22Rv1 (cell line): Measurements from ENCODE around the gene PSMG3.

Experiments
- ZFX ChIP-seq: fragments of 450-650 bp; IDR thresholded peaks from 2 replicates; pipeline ENCODE4 v1.6.1; 2017; ENCODE audit warnings: antibody characterized with exemption, borderline replicate concordance
- TF ChIP-seq, protein P1 (sequence below): fragments of 450-650 bp; IDR thresholded peaks from 2 replicates; pipeline ENCODE4 v1.5.1; 2017; ENCODE audit warnings: mild to moderate bottlenecking

- TF ChIP-seq, protein P1, sequence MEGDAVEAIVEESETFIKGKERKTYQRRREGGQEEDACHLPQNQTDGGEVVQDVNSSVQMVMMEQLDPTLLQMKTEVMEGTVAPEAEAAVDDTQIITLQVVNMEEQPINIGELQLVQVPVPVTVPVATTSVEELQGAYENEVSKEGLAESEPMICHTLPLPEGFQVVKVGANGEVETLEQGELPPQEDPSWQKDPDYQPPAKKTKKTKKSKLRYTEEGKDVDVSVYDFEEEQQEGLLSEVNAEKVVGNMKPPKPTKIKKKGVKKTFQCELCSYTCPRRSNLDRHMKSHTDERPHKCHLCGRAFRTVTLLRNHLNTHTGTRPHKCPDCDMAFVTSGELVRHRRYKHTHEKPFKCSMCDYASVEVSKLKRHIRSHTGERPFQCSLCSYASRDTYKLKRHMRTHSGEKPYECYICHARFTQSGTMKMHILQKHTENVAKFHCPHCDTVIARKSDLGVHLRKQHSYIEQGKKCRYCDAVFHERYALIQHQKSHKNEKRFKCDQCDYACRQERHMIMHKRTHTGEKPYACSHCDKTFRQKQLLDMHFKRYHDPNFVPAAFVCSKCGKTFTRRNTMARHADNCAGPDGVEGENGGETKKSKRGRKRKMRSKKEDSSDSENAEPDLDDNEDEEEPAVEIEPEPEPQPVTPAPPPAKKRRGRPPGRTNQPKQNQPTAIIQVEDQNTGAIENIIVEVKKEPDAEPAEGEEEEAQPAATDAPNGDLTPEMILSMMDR = no peak
- no peak for TF ChIP-seq ZFX
These were observed 27.5 kb downstream of the PSMG3 start for GRCh38 chr7:1542329-1542728.
